Fibroblast of upper back skin (primary cell): Measurements from ENCODE around the gene MRPL18.

Experiments used
- DNase-seq: peaks from one replicate; pipeline ENCODE4 v3.0.0-alpha.2; 2013

The MRPL18 gene

DNA sequence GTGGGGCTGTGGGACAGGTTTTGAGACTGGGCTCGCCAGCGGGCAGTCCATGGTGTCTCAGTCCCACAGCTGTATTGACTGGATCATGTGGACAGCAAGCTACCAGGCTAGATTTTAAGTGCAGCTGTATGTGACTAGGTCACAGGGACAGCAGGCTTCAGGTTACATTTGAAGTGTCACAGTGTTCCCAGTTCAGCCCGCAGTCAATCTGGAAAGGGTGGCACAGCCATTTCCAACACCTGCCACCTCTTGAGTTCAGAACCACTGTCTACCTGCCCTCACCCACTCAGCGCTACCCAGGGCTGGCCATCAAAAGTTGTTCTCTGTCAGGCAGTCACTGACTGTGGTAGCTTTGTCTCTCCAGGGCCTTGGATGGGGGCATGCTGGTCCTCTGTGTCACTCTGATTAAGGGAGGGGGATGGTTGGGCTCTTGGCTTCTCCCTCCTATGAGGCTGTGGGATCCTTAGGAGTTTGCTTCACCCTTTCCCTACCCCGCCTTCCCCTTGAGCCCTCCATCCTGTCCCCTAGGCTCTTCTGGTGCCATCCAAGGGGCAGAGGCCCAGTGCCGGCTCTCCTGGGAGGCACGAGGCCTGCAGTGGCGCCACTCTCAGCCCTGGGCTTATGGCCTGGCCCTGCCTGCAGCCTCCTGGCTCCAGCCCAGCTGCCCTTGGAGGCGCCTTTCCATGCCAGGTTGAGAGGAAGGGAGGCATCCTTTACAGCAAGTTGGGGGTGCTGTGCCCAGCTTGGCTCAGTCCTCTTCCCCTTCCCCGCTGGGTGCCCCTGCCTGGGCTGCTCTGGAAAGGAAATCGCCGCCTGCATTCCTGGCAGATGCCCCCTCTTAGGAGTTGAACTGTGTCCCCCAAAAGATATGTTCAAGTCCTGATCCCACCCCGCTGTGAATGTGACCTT, 54.7 kb downstream of the MRPL18 start:
- no peak for DNase-seq
